ENCODE results near the gene BLOC1S6.

Gene BLOC1S6, protein sequence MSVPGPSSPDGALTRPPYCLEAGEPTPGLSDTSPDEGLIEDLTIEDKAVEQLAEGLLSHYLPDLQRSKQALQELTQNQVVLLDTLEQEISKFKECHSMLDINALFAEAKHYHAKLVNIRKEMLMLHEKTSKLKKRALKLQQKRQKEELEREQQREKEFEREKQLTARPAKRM

DNA sequence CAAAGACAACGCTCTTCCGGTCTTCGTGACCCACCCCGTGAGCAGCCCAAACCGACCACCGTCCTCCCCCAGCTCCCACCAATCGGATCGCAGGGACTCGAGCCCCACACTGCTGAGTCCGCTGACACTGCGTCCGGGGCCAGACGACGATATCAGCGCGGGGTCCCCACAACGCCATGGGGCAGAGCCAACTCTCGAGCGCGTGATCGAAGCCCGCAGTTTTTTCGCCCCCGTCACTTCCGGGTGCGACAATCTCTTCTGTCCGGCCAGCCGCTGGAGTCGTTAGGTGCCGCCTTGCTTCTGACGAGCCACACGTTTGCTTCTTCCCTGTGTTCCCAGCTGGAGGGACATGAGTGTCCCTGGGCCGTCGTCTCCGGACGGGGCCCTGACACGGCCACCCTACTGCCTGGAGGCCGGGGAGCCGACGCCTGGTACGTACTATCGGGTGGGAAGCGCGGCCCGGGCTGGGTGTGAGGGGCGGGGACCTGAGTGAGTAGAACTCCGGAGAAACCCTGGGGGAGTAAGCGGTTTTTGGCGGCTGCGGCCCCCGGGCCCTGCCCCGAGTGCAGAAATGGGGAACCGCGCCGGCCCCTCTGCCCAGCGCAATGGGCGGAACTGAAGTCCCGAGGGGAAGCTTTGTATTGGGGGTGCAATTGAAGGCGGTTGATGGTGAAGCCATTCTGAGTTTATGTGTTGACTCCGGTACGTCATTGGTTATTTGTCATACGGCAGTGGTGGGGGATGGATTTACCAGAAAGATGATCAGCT is at the start of gene BLOC1S6:
BLOC1S6 (plus strand) TSS at position 285 of the 768 bp plus-strand sequence; CDS start at position 350, 65 bp downstream.
- peak; percentile 73 to 79 (median 78) for DNase-seq (ENCODE audit: low read depth in 3 of 3)

DNA sequence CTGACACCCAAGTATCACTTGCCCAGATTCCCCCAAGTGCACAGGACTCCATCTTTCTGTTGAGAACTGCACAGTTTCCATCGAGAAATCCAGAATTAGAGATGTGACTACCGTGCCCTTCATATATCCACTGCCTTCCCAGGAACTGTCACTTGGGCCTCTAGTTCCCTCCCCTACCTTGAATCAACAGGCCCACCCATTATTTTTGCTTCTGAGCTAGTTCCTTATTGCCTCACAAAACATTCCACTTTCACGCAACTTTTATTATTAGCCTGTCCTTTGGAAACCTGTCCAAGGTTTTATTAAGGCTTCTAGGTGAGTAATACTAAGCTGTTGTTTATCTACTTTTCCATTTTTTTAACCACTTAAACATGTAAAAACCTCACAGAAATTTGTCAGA is 47.5 kb upstream of the BLOC1S6 start:
- no peak for DNase-seq (ENCODE audit: low read depth in 3 of 3)

DNA sequence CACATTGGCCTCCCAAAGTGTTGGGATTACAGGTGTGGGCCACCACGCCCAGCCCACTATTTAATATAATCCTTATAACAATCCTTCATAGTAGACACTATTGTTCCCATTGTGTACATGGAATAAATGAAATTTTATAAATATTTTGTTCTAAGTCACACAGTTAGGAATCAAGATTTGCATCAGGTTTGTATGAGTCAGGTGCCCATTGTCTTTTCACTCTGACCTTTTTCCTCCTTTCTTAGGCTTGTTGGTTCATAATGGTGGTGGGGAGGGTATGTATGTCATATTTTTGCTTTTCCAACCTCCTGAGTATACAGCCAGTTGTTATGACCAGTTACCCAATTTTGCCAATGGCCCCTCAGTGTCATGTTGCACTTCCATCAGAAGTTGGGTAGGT is 46.6 kb upstream of the BLOC1S6 start:
- no peak for DNase-seq (ENCODE audit: low read depth in 3 of 3)

DNA sequence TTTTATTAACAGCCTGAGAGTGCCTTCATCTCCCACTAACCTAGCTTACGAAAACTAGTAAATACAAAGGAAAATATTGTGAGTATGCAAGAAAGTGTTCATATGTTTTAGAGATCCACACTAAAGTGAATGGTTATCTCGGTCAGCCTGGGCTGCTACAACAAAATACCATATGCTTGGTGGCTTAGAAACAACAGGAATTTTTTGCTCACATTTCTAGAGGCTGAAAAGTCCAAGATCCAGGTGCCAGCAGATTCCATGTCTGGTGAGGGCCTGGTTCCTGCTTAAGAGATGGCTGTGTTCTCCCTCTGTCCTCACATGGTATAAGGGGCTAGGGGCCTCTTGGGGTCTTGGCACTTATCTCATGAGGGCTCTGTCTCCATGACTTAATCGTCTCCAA is 44.1 kb upstream of the BLOC1S6 start:
- DNase-seq (ENCODE audit: low read depth in 3 of 3): no peak

DNA sequence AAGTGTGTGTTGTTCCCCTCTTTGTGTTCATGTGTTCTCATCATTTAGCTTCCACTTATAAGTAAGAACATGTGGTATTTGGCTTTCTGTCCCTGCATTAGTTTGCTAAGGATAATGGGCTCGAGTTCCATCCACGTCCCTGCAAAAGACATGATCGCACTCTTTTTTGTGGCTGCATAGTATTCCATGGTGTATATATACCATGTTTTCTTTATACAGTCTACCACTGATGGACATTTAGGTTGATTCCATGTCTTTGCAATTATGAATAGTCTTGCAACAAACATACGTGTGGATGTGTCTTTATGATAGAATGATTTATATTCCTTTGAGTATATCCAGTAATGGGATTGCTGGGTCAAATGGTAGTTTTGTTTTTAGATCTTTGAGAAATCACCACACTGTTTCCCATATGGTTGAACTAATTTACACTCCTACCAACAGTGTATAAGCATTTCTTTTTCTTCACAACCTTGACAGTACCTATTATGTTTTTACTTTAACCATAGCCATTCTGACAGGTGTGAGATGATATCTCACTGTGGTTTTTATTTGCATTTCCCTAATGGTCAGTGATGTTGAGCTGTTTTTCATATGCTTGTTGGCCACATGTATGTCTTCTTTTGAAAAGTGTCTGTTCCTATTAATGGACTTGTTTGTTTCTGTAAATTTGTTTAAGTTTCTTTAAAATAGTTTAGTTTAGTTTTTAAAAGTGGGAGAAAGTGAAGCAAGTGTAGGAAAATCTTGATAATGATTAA is 42.7 kb upstream of the BLOC1S6 start:
- no peak for DNase-seq (ENCODE audit: low read depth in 3 of 3)

DNA sequence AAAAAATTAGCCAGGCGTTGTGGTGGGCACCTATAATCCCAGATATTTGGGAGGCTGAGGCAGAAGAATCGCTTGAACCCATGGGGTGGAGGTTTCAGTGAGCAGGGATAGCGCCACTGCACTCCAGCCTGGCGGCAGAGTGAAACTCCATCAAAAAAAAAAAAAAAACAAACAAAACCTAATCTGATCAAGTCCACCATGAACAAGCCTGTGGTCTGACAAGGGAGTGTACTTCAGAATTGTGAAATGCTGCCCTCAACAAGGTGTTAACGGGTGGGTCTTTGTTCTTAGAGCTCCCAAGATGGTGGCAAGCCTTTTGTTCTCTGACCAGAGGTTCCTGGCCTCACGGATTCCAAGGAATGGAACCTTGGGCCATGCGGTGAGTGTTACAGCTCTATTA is 40.4 kb upstream of the BLOC1S6 start:
- DNase-seq (ENCODE audit: low read depth in 3 of 3): no peak

DNA sequence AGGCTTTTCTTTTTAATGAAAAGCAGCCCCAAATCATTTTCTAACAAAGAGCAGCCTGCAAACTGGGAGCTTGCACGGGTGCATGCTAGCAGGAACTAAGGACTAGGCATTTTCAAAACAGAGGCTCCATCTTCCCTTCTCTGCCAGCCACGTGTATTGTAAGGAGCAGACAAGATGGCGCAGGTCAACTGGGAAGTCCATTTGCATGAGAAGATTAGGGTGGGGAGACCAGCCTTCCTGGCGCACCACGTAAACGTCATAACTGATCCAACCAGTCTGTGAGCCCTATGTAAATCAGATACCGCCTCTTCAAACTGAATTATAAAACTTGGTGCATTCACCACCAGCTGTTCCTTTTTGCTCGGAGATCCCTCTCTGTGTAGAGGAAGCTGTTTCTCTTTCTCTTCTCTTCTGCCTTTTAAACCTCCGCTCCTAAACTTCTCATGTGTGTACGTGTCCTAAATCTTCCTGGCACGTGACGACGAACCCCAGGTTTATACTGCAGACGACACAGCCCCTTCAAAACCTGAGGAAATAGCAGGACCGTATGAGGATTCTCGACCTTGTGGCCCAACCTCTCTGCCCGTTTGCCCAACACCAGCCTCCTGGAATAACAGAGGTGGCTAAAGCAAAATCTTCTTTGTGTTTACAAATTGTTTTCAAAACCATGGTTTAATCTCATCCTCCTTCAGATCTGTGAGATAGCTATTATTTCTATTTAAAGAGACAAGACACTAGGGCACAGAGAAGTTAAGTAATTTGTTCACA is 38.2 kb upstream of the BLOC1S6 start:
- DNase-seq (ENCODE audit: low read depth in 3 of 3): no peak

DNA sequence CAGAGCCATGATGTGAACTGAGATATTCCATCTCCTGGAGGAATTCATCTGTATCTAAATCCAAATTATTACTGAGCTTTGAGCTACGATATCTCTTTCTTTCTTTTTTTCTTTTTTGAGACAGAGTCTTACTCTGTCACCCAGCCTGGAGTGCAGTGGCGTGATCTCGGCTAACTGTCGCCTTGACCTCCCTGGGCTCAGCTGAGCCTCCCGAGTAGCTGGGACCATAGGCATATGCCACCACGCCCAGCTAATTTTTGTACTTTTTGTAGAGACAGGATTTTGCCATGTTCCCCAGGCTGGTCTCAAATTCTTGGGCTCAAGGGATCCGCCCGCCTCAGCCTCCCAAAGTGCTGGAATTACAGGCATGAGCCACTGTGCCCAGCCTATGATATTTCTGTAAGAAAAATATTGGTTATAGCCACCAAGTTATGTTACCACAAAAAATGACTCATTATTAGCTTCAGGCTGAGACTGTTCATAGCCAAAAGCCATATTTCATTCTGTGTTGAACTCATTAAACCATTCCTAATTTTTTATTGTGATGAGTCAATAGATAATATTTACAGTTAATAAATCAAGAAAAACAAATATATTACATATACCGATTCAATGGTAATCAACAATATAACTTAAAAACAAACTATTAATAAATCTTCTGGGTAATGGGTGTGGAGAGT is 37.5 kb upstream of the BLOC1S6 start:
- DNase-seq (ENCODE audit: low read depth in 3 of 3): no peak

DNA sequence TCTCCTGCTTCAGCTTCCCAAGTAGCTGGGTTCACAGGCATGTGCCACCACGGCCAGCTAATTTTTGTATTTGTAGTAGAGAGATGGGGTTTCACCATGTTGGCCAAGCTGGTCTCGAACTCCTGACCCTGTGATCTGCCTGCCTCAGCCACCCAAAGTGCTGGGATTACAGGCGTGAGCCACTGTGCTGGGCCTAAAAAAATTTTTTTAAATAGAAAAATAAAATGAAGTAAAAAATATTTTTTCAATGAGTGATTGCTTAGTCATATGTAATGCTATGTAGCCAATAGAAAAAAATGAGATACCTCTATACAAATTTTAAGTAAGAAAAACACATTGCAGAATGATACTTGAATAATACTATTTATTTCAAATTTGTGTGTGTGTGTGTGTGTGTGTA is 36.7 kb upstream of the BLOC1S6 start:
- DNase-seq (ENCODE audit: low read depth in 3 of 3): no peak

DNA sequence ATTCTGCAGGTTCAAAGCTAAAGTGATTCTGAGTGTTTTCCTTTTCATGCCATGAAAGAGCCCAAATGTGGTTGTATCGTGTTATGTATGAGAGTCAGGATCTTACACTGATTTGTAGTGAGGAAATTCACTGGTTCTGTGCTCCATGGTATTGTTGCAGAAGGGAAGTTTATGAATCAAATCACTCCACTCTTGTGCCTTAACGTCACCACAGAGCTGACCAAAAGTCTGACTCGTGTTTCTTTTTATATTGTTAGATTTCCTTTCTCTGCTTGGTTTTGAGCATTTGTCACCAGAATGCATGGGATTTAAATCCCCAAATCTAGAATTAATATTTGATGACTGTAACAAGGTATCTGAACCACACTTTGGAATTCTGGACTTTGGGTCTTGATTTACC is 35.5 kb upstream of the BLOC1S6 start:
- DNase-seq (ENCODE audit: low read depth in 3 of 3): no peak

DNA sequence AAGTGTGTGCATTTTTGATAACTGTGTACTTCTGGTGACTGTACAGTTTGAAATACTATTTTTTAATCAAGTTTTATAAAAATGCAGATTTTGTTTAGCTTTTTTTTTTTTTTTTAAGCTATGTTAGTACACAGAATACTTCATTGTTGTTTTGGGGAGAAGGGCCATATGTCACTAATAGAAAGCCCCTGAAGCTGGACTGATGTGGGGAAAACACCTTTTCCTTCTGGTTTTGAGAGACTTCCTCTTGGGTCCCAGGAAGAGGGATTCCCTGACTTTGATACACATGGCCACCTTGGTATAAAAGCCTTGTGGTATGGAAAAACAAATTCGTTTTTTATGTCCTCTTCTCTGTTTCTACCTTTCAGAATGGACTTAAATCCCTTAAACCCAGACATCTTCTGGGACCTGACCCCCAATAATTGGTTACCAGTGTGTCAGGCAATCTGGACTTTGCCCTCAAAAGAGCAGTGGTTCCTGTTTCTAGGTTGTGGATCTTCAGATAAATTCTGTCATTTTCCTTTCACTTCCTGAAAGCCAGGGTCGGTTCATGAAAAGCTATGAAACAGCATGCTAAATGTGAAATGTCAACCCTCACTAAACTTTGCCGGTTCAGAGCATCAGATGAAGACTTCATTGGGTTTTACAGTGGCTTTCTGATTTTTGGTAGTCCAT is 31.1 kb upstream of the BLOC1S6 start:
- DNase-seq (ENCODE audit: low read depth in 3 of 3): no peak

DNA sequence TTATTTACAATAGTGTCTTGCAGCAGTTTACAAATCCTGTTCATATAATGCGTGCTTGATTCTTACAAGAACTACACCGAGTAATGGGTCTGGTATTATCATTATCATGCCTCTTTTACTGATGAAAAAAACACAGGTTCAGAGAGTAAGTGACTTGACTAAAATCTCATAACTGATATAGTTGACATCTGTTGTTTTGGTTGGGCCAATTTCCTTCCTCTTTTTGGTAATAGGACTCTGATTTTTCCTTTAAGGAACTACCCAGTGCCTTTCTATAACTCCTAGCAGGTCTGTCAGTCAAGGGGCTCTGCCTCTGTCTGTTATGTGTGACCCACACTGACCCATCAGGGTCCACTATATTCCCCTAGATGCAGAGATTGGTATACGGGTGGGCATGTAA is 14.6 kb upstream of the BLOC1S6 start:
- no peak for DNase-seq (ENCODE audit: low read depth in 3 of 3)

DNA sequence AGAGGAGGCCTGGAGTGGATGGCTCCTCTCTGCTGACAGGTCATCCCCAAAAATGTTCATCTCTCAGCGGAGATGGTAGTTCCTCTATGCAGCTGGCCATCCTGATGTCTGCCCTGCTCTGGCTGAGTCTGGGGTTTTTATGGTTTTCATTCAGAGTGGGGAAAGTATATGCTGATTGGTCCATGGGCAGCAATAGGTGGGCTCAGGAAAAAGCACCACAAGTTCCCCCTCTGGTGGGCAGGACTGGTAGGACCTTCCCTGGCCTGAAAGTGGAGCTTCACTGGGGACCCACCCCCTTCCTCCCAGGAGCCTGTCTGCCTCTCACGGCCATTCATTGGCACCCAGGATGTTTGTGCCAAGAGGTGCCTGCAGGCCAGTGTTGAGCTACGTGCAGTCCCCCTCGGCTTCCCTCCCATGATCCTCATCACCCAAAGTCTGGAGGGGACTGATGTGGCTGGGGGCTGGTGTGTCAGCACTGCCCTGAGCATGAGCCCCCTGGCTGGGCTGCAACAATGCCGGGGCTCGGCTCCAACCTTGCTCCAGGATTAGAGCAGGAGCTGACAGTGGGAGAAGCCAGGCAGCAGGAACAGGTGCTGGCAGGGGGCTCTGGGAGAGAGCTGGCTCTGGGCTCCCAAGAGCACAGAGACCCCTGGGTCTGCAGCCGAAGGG is 13.1 kb upstream of the BLOC1S6 start:
- peak in 1 of 3 donors; percentile 4 for DNase-seq (ENCODE audit: low read depth in 3 of 3)

DNA sequence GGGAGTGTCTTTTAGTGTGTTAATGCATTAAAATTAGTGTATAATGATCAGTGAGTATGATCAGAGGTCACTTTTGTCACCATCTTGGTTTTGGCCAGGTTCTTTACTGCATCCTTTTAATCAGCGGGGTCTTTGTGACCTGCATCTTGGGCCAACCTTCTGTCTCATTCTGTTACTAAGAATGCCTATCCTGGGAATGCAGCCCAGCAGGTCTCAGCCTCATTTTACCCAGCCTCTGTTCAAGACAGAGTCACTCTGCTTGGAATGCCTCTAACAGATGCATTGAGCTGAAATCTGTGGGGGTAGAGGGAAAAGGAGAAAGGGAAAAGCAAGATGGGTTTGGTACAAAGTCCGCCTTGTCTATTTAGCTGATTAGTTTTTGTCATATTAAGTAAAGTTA is 5.3 kb upstream of the BLOC1S6 start:
- DNase-seq (ENCODE audit: low read depth in 3 of 3): no peak

DNA sequence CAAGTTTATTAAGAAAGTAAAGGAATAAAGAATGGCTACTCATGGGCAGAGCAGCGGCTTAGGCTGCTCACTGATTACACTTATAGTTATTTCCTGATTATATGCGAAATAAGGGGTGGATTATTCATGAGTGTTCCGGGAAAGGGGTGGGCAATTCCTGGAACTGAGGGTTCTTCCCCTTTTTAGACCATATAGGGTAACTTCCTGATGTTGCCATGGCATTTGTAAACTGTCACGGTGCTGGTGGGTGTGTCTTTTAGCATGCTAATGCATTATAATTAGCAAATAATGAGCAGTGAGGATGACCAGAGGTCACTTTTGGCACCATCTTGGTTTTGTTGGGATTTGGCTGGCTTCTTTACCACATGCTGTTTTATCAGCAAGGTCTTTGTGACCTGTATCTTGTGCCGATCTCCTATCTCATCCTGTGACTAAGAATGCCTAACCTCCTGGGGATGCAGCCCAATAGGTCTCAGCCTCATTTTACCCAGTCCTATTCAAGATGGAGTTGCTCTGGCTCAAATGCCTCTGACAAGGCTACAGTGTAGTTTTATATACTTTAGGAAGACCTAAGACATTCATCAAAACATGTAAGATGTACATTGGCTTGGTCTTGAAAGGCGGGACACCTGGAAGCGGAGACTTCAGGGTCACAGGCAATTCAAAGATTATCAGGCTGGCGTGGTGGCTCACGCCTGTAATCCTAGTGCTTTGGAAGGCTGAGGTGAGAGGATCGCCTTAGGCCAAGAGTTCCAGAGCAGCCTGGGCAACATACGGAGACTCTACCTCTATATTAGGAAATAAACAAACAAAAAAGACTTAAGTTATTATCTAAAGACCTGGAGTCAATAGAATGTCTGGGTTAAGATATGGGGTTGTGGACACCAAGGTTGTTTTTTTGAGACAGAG is 3.2 kb upstream of the BLOC1S6 start:
- DNase-seq (ENCODE audit: low read depth in 3 of 3): peak in 1 of 3 donors; percentile 9

DNA sequence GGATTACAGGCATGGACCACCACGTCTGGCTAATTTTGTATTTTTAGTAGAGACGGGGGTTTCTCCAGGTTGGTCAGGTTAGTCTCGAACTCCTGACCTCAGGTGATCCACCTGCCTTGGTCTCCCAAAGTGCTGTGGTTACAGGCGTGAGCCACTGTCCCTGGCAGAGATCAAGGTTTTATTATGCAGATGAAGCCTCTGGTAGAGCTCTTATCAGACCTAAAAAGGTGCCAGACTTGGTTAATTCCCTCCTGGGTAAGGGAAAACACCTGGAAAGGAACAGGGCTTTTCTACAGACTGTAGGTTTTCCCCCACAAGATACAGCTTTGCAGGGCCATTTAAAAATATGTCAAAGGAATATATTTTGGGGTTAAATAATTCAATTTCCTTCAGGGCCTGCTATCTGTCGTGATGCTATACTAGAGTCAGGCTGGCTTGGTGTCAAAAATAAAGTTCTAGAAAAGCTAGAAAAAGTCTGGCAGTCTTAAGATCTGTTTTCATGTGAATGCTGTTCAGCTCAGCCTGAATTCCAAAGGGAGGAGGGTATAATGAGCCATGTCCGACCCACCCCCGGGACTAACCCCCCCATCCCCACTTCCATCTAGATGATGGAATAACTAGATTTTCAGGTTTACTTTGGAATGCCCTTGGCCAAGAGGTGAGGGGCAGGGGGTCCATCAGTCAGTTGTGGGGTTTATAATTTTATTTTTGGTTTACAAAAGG is 1.9 kb upstream of the BLOC1S6 start:
- no peak for DNase-seq (ENCODE audit: low read depth in 3 of 3)

DNA sequence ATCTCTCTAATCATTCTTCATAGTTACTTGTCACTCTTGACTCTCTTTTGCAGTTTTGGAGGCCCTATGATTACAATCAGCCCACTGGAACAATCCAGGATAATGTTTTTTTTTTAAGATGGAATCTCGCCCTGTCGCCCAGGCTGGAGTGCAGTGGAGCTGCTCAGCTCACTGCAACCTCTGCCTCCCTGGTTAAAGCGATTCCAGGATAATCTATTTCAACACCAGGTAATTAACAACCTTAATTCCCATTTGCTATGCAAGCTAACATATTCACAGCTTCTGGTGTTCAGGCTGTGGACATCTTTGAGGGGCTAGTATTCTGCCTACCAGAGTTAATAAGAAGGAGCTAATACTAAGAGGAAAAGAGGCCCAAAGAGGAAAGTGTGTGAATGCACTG is 1.1 kb upstream of the BLOC1S6 start:
- no peak for DNase-seq (ENCODE audit: low read depth in 3 of 3)

DNA sequence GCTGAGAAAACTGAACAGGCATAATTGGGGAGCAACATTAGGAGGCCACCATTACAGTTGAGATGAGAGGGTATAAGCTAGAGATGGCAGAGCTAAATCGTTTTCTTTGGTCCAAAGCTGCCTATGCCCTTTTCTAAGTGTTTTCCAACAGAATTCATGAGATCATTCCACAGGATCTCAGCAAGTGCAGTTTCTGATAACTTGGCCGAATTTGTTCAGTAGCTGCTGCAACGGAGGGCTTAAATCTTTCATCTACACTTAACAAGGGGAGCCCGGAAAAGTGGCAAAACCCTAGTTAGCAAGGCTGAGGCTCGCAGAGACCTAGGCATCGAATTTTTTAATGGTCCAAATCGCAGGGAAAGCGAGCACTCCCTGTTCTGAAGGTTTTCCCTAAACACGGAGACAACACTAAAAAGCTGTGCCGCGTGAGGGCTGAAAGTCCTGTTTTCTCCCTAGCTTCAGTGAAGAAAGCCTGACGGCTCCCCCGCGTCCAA is 531 bp upstream of the BLOC1S6 start:
- DNase-seq (ENCODE audit: low read depth in 3 of 3): no peak

DNA sequence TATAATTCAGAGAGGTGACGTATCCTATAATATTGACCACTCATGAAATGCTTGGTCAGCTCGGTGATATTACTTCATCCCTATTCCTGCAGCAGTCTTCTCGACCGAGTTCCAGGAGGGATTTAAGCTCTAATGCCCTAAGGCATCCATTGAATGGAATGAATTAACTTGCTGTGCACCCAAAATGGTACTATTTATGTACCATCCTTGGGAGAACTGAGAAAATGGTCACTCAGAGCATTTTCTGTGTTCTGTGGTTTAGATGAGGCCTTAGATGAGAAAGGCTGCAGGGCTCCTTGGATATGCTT is 638 bp downstream of the BLOC1S6 start:
- no peak for DNase-seq (ENCODE audit: low read depth in 3 of 3)

Data from stimulated activated CD4-positive, alpha-beta T cell treated with anti-CD3 and anti-CD28 coated beads, TNF-alpha, amount 100 ng/mL, for 48 hours (primary cell).